Measurements from ENCODE around the gene NLRP6. TPM values are rescaled to one million over a fixed set of nuclear protein-coding genes. Genes with fewer than 3 reads are reported as not detected.

NLRP6 gene
- total and polyA plus RNA-seq, 2 of the 4 experiments (the other 2 are of a cell fraction), result not detected

GRCh38 chr11:259413-259812 is 18.8 kb upstream of the NLRP6 start:
- Histone ChIP-seq H3K4me2 (ENCODE audit: low read depth, low read length) (no peak overlapping the region), H3K18ac (ENCODE audit: low read depth, low read length) (no peak overlapping the region), H3K4me1 (ENCODE audit: control insufficient read depth, insufficient read depth, low read length) (no peaks in the 10 kb centered on the region), H3K4ac (ENCODE audit: low read depth, low read length) (no peak overlapping the region), H3K27me3 (ENCODE audit: control insufficient read depth, insufficient read depth, low read length) (peaks cover 10% of the 10 kb centered on the region), H4K5ac (ENCODE audit: low read depth, low read length) (no peak overlapping the region), H2BK15ac (ENCODE audit: low read depth, low read length) (no peak overlapping the region), H2BK120ac (ENCODE audit: low read depth, low read length) (no peak overlapping the region), H3K9me1 (ENCODE audit: insufficient read depth, low read length) (no peaks in the 10 kb centered on the region; the same call in 1 of the 2 replicates), H3K56ac (ENCODE audit: extremely low read depth, insufficient read depth, low read length) (no peak overlapping the region), H4K91ac (ENCODE audit: insufficient read depth, low read depth, low read length) (no peak overlapping the region), H2AFZ (replicated peaks; ENCODE audit: low read length, poor library complexity) (no peak overlapping the region), H3K27ac (ENCODE audit: insufficient read depth, low read length) (no peak overlapping the region), H4K8ac (ENCODE audit: low read depth in 2 of 2, low read length in 2 of 2) (no peak overlapping the region), H3K36me3 (ENCODE audit: control insufficient read depth, insufficient read depth, low read length) (no peaks in the 10 kb centered on the region), H3K4me3 (ENCODE audit: insufficient read depth, low read depth, low read length) (no peak overlapping the region), H2AK5ac (ENCODE audit: low read depth, low read length) (no peak overlapping the region), H3K14ac (replicated peaks; ENCODE audit: low read depth, low read length) (no peak overlapping the region), H3K23ac (ENCODE audit: low read depth, low read length) (no peak overlapping the region), H3K9me3 (ENCODE audit: control insufficient read depth, insufficient read depth, low read length) (no peaks in the 10 kb centered on the region), H3K9ac (ENCODE audit: low read depth, low read length) (no peak overlapping the region), H2BK20ac (ENCODE audit: low read depth, low read length) (no peak overlapping the region), H2BK5ac (ENCODE audit: low read depth, low read length, poor library complexity, severe bottlenecking) (no peak overlapping the region), H2AK9ac (replicated peaks; ENCODE audit: low read depth, low read length, poor library complexity) (no peak overlapping the region), H4K20me1 (ENCODE audit: insufficient read depth, low read length) (no peaks in the 10 kb centered on the region), H3K79me1 (ENCODE audit: low read depth in 1 of 2, low read length in 2 of 2) (no peaks in the 10 kb centered on the region)
- in situ Hi-C loops (cut with MboI; ENCODE audit: low sequenced_read_pairs) (no loop called here), dilution Hi-C loops (cut with HindIII; ENCODE audit: low sequenced_read_pairs, unreplicated experiment) (no loop called here), intact Hi-C loops (cut with micrococcal nuclease) (no loop called here)
- TF ChIP-seq MXI1 (IDR thresholded peaks at IDR 0.05; ENCODE audit: borderline replicate concordance, low read depth, low read length) (no peak), BHLHE40 (IDR thresholded peaks at IDR 0.05; ENCODE audit: low read depth, low read length) (no peak), RCOR1 (IDR thresholded peaks at IDR 0.05; ENCODE audit: insufficient replicate concordance, low read length) (no peak)
- no peak for DNase-seq
- ChIA-PET POLR2A (ENCODE audit: unreplicated experiment) (no interaction called here), CTCF (interaction anchor here (1.4 kb wide), 1 partner anchor 9 kb away, joined by 4 read pairs; no protein-coding TSS in a partner anchor)
- BruUV-seq (replicated peaks), result no TSS peak
- ATAC-seq (ENCODE audit: low read depth), result no peak
- no CpG with 5 or more reads among the region's 10 CpGs for WGBS, 2 experiments (ENCODE audit: extremely low coverage in 2 of 2, insufficient read length in 1 of 2)
